ENCODE results near the gene SPART.

DNA sequence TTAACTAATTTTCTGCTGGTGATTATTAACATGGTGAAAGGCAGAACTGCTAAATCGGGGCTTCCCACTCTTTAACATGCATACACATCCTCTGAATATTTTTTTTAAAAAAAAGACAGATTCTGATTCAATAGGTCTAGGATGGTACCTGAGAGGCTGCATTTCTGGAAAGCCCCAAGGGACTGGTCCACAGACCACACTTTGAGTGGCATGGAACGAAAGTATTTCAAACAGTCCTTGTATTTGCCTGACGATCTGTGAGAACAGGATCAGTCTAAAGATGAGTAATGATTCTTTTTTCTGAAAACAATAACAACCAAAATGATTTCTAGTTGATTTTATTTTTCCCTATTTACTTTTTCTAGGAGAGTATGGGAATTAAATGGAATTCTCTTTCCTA lies 16.7 kb upstream of the SPART start:
- TF ChIP-seq POLR2AphosphoS5 (IDR thresholded peaks at IDR 0.05) (no peak), CTCF (IDR thresholded peaks at IDR 0.05) (no peak), EP300 (IDR thresholded peaks at IDR 0.05; ENCODE audit: low read depth) (no peak), POLR2A (IDR thresholded peaks at IDR 0.05) (no peak)
